Measurements from ENCODE around the gene PGA5.
"Not testable (repeated sequence)": the region's sequence is repeated elsewhere in the genome, so short reads cannot be mapped to it uniquely, and the experiment has no call there.

PGA5 gene

DNA sequence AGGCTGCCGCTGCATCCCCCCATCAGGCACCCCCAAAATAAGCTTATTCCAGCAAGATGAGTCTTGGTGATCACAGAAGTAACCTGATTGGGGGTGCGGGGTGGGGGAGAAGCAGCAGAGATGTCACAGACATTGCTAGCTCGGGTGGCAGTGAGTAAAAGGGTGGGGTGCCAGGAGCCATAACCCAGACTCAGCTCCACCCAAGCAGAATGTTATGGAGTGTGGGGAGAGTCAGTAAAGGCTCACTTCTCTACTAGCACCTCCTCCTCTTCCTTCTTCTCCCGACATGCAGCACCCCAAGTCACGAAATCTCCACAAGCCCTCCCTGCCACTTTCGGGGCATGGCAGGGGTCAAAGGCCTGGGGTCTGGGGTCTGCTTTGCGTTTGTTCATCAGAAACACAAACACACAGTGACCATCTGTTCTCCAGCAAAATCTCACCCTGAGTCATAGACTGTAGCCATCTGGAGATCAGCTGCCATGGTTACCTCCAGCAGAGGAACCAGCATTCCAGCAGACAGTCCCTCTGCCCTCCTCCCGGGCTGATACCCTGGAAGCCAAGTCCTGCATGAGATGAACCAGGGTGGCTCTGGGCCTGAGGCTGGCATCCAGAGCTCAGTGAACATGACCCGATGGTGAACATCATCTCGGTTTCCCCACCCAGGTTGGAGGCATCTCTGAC lies 14.4 kb upstream of the PGA5 start:
- H4K20me1 ChIP-seq (ENCODE audit: insufficient read depth, low read length, poor library complexity, severe bottlenecking); H3K27me3 ChIP-seq (ENCODE audit: insufficient read depth, low read length, poor library complexity, severe bottlenecking); H3K36me3 ChIP-seq (ENCODE audit: insufficient read depth, low read length); H3K4me2 ChIP-seq (ENCODE audit: low read depth, low read length, poor library complexity, severe bottlenecking); H3K79me2 ChIP-seq (ENCODE audit: insufficient read depth, low read length); H2AFZ ChIP-seq (ENCODE audit: low read length); H3K4me3 ChIP-seq (ENCODE audit: low read length, poor library complexity, severe bottlenecking); H3F3A ChIP-seq (ENCODE audit: low read depth); H3K9ac ChIP-seq (ENCODE audit: low read depth, low read length, poor library complexity, severe bottlenecking); H3K4me1 ChIP-seq (ENCODE audit: insufficient read depth, low read length, poor library complexity, severe bottlenecking); H3K9me3 ChIP-seq (ENCODE audit: insufficient read depth, low read depth, low read length); H3K9me2 ChIP-seq (replicated peaks; ENCODE audit: low read depth, low read length): not testable (repeated sequence)

DNA sequence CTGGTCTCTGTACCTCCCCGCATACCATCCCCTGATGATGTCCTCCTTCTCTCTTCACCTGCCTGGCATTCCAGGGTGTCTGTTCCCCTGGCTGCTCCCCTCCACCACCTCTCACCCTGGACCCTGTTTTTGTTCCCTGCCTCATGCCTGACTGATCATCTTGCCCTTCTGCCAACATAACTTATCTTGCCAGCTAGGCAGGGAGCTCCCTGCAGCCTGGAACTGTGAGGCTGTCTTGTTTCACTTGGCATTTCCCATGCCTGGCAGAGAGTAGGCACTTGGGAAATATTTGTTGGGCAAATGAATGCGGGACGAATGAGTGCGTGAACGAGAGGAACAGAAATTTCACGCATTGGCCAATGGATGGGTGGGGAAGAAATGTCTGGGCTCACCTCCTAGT lies 11.5 kb upstream of the PGA5 start:
- H4K20me1 ChIP-seq (ENCODE audit: insufficient read depth, low read length, poor library complexity, severe bottlenecking); H3K9me3 ChIP-seq (ENCODE audit: insufficient read depth, low read depth, low read length); H3K27me3 ChIP-seq (ENCODE audit: insufficient read depth, low read length, poor library complexity, severe bottlenecking); H3K4me2 ChIP-seq (ENCODE audit: low read depth, low read length, poor library complexity, severe bottlenecking); H3K4me3 ChIP-seq (ENCODE audit: low read length, poor library complexity, severe bottlenecking); H3K36me3 ChIP-seq (ENCODE audit: insufficient read depth, low read length); H3K9ac ChIP-seq (ENCODE audit: low read depth, low read length, poor library complexity, severe bottlenecking); H3K9me2 ChIP-seq (replicated peaks; ENCODE audit: low read depth, low read length); H3K4me1 ChIP-seq (ENCODE audit: insufficient read depth, low read length, poor library complexity, severe bottlenecking); H3K79me2 ChIP-seq (ENCODE audit: insufficient read depth, low read length); H3F3A ChIP-seq (ENCODE audit: low read depth); H2AFZ ChIP-seq (ENCODE audit: low read length): not testable (repeated sequence)

DNA sequence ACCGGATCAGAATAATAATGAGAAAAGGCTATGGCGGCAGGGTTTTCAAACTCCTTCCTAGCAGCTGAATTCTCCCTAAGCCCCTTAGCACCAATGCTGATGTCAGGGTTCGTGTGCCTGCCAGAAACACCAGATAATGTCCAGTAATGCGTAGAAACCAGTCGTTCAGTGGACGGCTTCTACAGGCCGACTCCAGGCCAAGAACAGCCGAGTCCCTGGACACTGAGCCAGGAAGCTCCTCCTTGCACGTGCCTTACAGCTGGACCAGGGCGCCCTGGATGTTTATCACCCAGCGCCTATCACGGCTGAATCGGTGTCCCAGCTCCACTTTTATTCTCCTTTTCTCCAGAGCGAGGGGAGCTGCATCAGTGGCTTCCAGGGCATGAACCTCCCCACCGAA lies 9.9 kb upstream of the PGA5 start:
- not testable (repeated sequence) for H3K36me3 ChIP-seq (ENCODE audit: insufficient read depth, low read length); H3K4me3 ChIP-seq (ENCODE audit: low read length, poor library complexity, severe bottlenecking); H3K4me2 ChIP-seq (ENCODE audit: low read depth, low read length, poor library complexity, severe bottlenecking); H4K20me1 ChIP-seq (ENCODE audit: insufficient read depth, low read length, poor library complexity, severe bottlenecking); H3F3A ChIP-seq (ENCODE audit: low read depth); H2AFZ ChIP-seq (ENCODE audit: low read length); H3K9me2 ChIP-seq (replicated peaks; ENCODE audit: low read depth, low read length); H3K79me2 ChIP-seq (ENCODE audit: insufficient read depth, low read length); H3K9me3 ChIP-seq (ENCODE audit: insufficient read depth, low read depth, low read length); H3K9ac ChIP-seq (ENCODE audit: low read depth, low read length, poor library complexity, severe bottlenecking); H3K27me3 ChIP-seq (ENCODE audit: insufficient read depth, low read length, poor library complexity, severe bottlenecking); H3K4me1 ChIP-seq (ENCODE audit: insufficient read depth, low read length, poor library complexity, severe bottlenecking)

DNA sequence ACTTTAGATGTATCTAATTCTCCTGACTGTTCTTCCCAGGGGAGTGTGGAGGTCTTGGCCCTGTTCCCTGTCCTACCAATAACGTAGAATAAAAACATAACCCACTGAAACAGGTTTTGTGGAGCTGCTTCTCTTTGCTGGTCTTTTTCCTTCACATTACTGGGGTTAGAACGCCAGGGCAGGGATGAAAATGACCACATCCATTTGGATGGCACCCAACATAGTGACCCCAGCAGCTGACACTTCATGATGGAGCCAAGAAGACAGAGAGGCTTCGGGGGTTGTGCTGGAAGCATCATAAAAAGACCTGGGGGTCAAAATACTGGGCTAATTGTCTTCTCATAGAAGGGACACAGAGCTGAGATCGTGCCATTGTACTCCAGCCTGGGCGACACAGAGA lies 9.4 kb upstream of the PGA5 start:
- not testable (repeated sequence) for H4K20me1 ChIP-seq (ENCODE audit: insufficient read depth, low read length, poor library complexity, severe bottlenecking); H3K4me2 ChIP-seq (ENCODE audit: low read depth, low read length, poor library complexity, severe bottlenecking); H2AFZ ChIP-seq (ENCODE audit: low read length); H3K79me2 ChIP-seq (ENCODE audit: insufficient read depth, low read length); H3K9me3 ChIP-seq (ENCODE audit: insufficient read depth, low read depth, low read length); H3K4me3 ChIP-seq (ENCODE audit: low read length, poor library complexity, severe bottlenecking); H3K9ac ChIP-seq (ENCODE audit: low read depth, low read length, poor library complexity, severe bottlenecking); H3K9me2 ChIP-seq (replicated peaks; ENCODE audit: low read depth, low read length); H3K36me3 ChIP-seq (ENCODE audit: insufficient read depth, low read length); H3F3A ChIP-seq (ENCODE audit: low read depth); H3K4me1 ChIP-seq (ENCODE audit: insufficient read depth, low read length, poor library complexity, severe bottlenecking); H3K27me3 ChIP-seq (ENCODE audit: insufficient read depth, low read length, poor library complexity, severe bottlenecking)

GRCh38 chr11:61232548-61233145 lies 8.3 kb upstream of the PGA5 start:
- H3K9me2 ChIP-seq (replicated peaks; ENCODE audit: low read depth, low read length); H3K9me3 ChIP-seq (ENCODE audit: insufficient read depth, low read depth, low read length); H3K4me1 ChIP-seq (ENCODE audit: insufficient read depth, low read length, poor library complexity, severe bottlenecking); H3K4me2 ChIP-seq (ENCODE audit: low read depth, low read length, poor library complexity, severe bottlenecking); H2AFZ ChIP-seq (ENCODE audit: low read length); H3K36me3 ChIP-seq (ENCODE audit: insufficient read depth, low read length); H3K27me3 ChIP-seq (ENCODE audit: insufficient read depth, low read length, poor library complexity, severe bottlenecking); H3K4me3 ChIP-seq (ENCODE audit: low read length, poor library complexity, severe bottlenecking); H3F3A ChIP-seq (ENCODE audit: low read depth); H3K9ac ChIP-seq (ENCODE audit: low read depth, low read length, poor library complexity, severe bottlenecking); H3K79me2 ChIP-seq (ENCODE audit: insufficient read depth, low read length); H4K20me1 ChIP-seq (ENCODE audit: insufficient read depth, low read length, poor library complexity, severe bottlenecking): not testable (repeated sequence)

DNA sequence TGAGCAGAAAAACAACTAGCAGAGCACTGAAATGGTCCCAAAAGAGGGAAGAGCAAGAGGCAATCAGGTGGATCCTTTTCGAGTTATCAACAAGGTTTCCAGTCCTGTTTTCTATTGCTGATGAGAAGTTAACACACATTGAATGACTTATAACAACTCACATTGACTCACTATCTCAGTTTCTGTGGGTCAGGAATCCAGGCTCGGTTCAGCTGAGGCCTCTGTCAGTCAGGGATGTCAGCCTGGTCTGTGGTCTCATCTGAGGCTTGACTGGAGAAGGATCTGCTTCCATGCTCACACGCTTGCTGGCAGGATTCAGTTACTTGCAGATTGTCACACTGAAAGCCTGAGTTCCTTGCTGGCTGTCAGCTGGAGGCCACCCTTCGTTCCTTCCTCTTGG lies 3.8 kb upstream of the PGA5 start:
- H3K9me2 ChIP-seq (replicated peaks; ENCODE audit: low read depth, low read length); H4K20me1 ChIP-seq (ENCODE audit: insufficient read depth, low read length, poor library complexity, severe bottlenecking); H3K9me3 ChIP-seq (ENCODE audit: insufficient read depth, low read depth, low read length); H3K4me1 ChIP-seq (ENCODE audit: insufficient read depth, low read length, poor library complexity, severe bottlenecking); H3K79me2 ChIP-seq (ENCODE audit: insufficient read depth, low read length); H3K27me3 ChIP-seq (ENCODE audit: insufficient read depth, low read length, poor library complexity, severe bottlenecking); H3K9ac ChIP-seq (ENCODE audit: low read depth, low read length, poor library complexity, severe bottlenecking); H2AFZ ChIP-seq (ENCODE audit: low read length); H3K4me2 ChIP-seq (ENCODE audit: low read depth, low read length, poor library complexity, severe bottlenecking); H3K36me3 ChIP-seq (ENCODE audit: insufficient read depth, low read length); H3K4me3 ChIP-seq (ENCODE audit: low read length, poor library complexity, severe bottlenecking); H3F3A ChIP-seq (ENCODE audit: low read depth): not testable (repeated sequence)

DNA sequence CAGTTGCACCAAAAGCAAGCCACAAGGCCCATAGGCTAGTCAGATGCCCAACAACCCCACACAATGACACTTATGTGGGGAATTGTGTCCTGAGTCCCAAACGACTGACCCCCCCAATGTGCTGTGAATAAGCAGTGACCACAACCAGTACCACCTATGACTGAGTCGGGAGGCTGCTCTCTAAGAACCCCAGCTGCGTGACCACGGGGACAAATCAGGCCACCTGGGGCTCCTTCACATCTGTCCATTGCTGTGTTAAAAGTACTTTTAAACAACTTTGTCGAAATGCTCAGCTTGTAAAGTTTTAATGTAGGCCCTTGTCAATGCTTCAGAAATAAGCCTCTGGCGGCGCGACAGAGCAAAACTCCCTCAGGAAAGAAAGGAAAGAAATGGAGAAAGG lies 687 bp upstream of the PGA5 start:
- H3K36me3 ChIP-seq (ENCODE audit: insufficient read depth, low read length); H3K79me2 ChIP-seq (ENCODE audit: insufficient read depth, low read length); H2AFZ ChIP-seq (ENCODE audit: low read length); H3K9me3 ChIP-seq (ENCODE audit: insufficient read depth, low read depth, low read length); H4K20me1 ChIP-seq (ENCODE audit: insufficient read depth, low read length, poor library complexity, severe bottlenecking); H3K9me2 ChIP-seq (replicated peaks; ENCODE audit: low read depth, low read length); H3K4me3 ChIP-seq (ENCODE audit: low read length, poor library complexity, severe bottlenecking); H3K4me1 ChIP-seq (ENCODE audit: insufficient read depth, low read length, poor library complexity, severe bottlenecking); H3K27me3 ChIP-seq (ENCODE audit: insufficient read depth, low read length, poor library complexity, severe bottlenecking); H3F3A ChIP-seq (ENCODE audit: low read depth); H3K4me2 ChIP-seq (ENCODE audit: low read depth, low read length, poor library complexity, severe bottlenecking); H3K9ac ChIP-seq (ENCODE audit: low read depth, low read length, poor library complexity, severe bottlenecking): not testable (repeated sequence)

All from Loucy (cell line).